ENCODE results near the gene ZNF566.

GRCh38 chr19:36528921-36529518 lies 39.7 kb upstream of the ZNF566 start:
- TF ChIP-seq POLR2A (IDR thresholded peaks at IDR 0.05; ENCODE audit: low read length): no peak
- TF ChIP-seq GATA1 (IDR thresholded peaks at IDR 0.05; ENCODE audit: low read depth, low read length): no peak

Measured in erythroblast (primary cell).